BE2C (cell line): ENCODE data around the gene ACRBP.

Experiments used
- DNase-seq: peaks from one replicate; pipeline ENCODE4 v3.0.0-alpha.2; 2020
- H3K27me3 ChIP-seq: fragments of 250-450 bp; sonication (Bioruptor Pico); 2 replicates; pipeline ENCODE4 v1.5.1; 2020; ENCODE audit warnings: mild to moderate bottlenecking
- H3K36me3 ChIP-seq: fragments of 250-450 bp; sonication (Bioruptor Pico); 2 replicates; pipeline ENCODE4 v1.5.1; 2020; ENCODE audit warnings: mild to moderate bottlenecking
- H3K4me1 ChIP-seq: fragments of 250-450 bp; sonication (Bioruptor Pico); 2 replicates; pipeline ENCODE4 v1.5.1; 2020
- H3K4me3 ChIP-seq: 2 replicates; pipeline ENCODE4 v1.5.1; 2011; ENCODE audit warnings: low read depth, low read length
- H3K9me3 ChIP-seq: fragments of 250-450 bp; sonication (Bioruptor Pico); 2 replicates; pipeline ENCODE4 v1.5.1; 2020
- CTCF ChIP-seq: IDR thresholded peaks from 2 replicates; pipeline ENCODE4 v1.5.1; 2012; ENCODE audit warnings: mild to moderate bottlenecking, low read depth, low read length

Gene ACRBP

GRCh38 chr12:6627616-6628015 lies 19.6 kb downstream of the ACRBP start:
- no peak overlapping the region for H3K4me3 ChIP-seq
- H3K27me3 ChIP-seq = no peaks in the 10 kb centered on the region
- no peak for DNase-seq
- no peaks in the 10 kb centered on the region for H3K9me3 ChIP-seq
- TF ChIP-seq CTCF = no peak
- peaks cover 15% of the 10 kb centered on the region for H3K4me1 ChIP-seq
- no peaks in the 10 kb centered on the region for H3K36me3 ChIP-seq

GRCh38 chr12:6626654-6627283 lies 20.5 kb downstream of the ACRBP start:
- Histone ChIP-seq H3K4me1 (peaks cover 8% of the 10 kb centered on the region), H3K27me3 (no peaks in the 10 kb centered on the region), H3K36me3 (no peaks in the 10 kb centered on the region), H3K4me3 (no peak overlapping the region), H3K9me3 (no peaks in the 10 kb centered on the region)
- no peak for TF ChIP-seq CTCF
- DNase-seq = no peak

- no peaks in the 10 kb centered on the region for H3K36me3 ChIP-seq
- H3K9me3 ChIP-seq = no peaks in the 10 kb centered on the region
- TF ChIP-seq CTCF = no peak
- no peak for DNase-seq
- no peaks in the 10 kb centered on the region for H3K27me3 ChIP-seq
- H3K4me3 ChIP-seq = no peak overlapping the region
- H3K4me1 ChIP-seq = no peaks in the 10 kb centered on the region
Observed at GRCh38 chr12:6620885-6621274, 26.4 kb downstream of the ACRBP start.

- Histone ChIP-seq H3K4me3 (no peak overlapping the region), H3K9me3 (no peaks in the 10 kb centered on the region), H3K4me1 (no peaks in the 10 kb centered on the region), H3K36me3 (no peaks in the 10 kb centered on the region), H3K27me3 (no peaks in the 10 kb centered on the region)
- no peak for DNase-seq
- TF ChIP-seq CTCF = no peak
Observed at GRCh38 chr12:6620137-6620884, 26.9 kb downstream of the ACRBP start.

GRCh38 chr12:6618483-6619225 lies 28.6 kb downstream of the ACRBP start:
- no peaks in the 10 kb centered on the region for H3K9me3 ChIP-seq
- H3K4me3 ChIP-seq = no peak overlapping the region
- H3K4me1 ChIP-seq = peaks cover 4% of the 10 kb centered on the region
- H3K36me3 ChIP-seq = no peaks in the 10 kb centered on the region
- no peak for DNase-seq
- no peak for TF ChIP-seq CTCF
- H3K27me3 ChIP-seq = no peaks in the 10 kb centered on the region

- no peak overlapping the region for H3K4me3 ChIP-seq
- DNase-seq = no peak
- no peaks in the 10 kb centered on the region for H3K9me3 ChIP-seq
- peaks cover 22% of the 10 kb centered on the region for H3K4me1 ChIP-seq
- no peak for TF ChIP-seq CTCF
- H3K27me3 ChIP-seq = no peaks in the 10 kb centered on the region
- H3K36me3 ChIP-seq = no peaks in the 10 kb centered on the region
Observed at GRCh38 chr12:6615802-6616201, 31.4 kb downstream of the ACRBP start.
